GM18909 (cell line): ENCODE measurements around the gene CCDC172.

Experiments
- ATAC-seq: cut with Tn5 transposase; IDR thresholded peaks from one replicate; pipeline ENCODE4 v1.9.1; 2021; ENCODE audit warnings: mild to moderate bottlenecking; ENCODE audit not compliant: unreplicated experiment, poor library complexity

Gene CCDC172

GRCh38 chr10:116421815-116422214 lies 97.6 kb downstream of the CCDC172 start:
- ATAC-seq = no peak

- ATAC-seq = no peak
Measured at GRCh38 chr10:116427671-116428070, 103.4 kb downstream of the CCDC172 start, which contains the start of gene PNLIPRP3. Gene PNLIPRP3, plus strand, starts transcription at chr10:116427847. Its CDS starts 166 bp downstream, at chr10:116428013.

GRCh38 chr10:116429288-116429977 lies 105.2 kb downstream of the CCDC172 start:
- ATAC-seq = no peak
